Measurements from ENCODE around the gene MLLT1. TPM values are rescaled to one million over a fixed set of nuclear protein-coding genes. Genes with fewer than 3 reads are reported as not detected.

The MLLT1 gene
- total RNA-seq, 1 donor from 2014 or later = 61.9 TPM

GRCh38 chr19:6204866-6205723, 74.7 kb downstream of the MLLT1 start:
- intact Hi-C loops (cut with DNase I) = no loop called here
- ATAC-seq = no peak

GRCh38 chr19:6204212-6204611, 75.6 kb downstream of the MLLT1 start:
- Histone ChIP-seq H3K9me3 (no peaks in the 10 kb centered on the region), H3K27ac (no peak overlapping the region), H3K4me1 (peaks cover 13% of the 10 kb centered on the region), H3K36me3 (no peaks in the 10 kb centered on the region), H3K4me3 (no peak overlapping the region), H3K27me3 (ENCODE audit: low read depth) (no peaks in the 10 kb centered on the region)
- intact Hi-C loops (cut with DNase I) = no loop called here
- DNase-seq (no peak), ATAC-seq (no peak)
- TF ChIP-seq CTCF (IDR thresholded peaks at IDR 0.05) = no peak

More at GRCh38 chr19:6204866-6205723, 74.7 kb downstream of the MLLT1 start:
- Histone ChIP-seq H3K4me1 (peaks cover 10% of the 10 kb centered on the region), H3K36me3 (no peaks in the 10 kb centered on the region), H3K4me3 (no peak overlapping the region), H3K27ac (no peak overlapping the region), H3K27me3 (ENCODE audit: low read depth) (no peaks in the 10 kb centered on the region), H3K9me3 (no peaks in the 10 kb centered on the region)
- peak; percentile 14 for DNase-seq
- TF ChIP-seq CTCF (IDR thresholded peaks at IDR 0.05) = no peak

- Histone ChIP-seq H3K36me3 (no peaks in the 10 kb centered on the region), H3K4me1 (peaks cover 24% of the 10 kb centered on the region), H3K4me3 (peak overlapping the region; percentile 80), H3K27ac (peak overlapping the region; percentile 77), H3K9me3 (no peaks in the 10 kb centered on the region), H3K27me3 (ENCODE audit: low read depth) (no peaks in the 10 kb centered on the region)
- DNase-seq = peak; percentile 99
- peak; percentile 52 for TF ChIP-seq CTCF (IDR thresholded peaks at IDR 0.05)
- intact Hi-C loops (cut with DNase I) = no loop called here
- peak; percentile 97 to 99 for ATAC-seq
Measured at GRCh38 chr19:6199240-6199994, 80.4 kb downstream of the MLLT1 start.

GRCh38 chr19:6198896-6199239, 80.9 kb downstream of the MLLT1 start:
- no peak for TF ChIP-seq CTCF (IDR thresholded peaks at IDR 0.05)
- Histone ChIP-seq H3K27ac (peak overlapping the region; percentile 77), H3K4me3 (peak overlapping the region; percentile 80), H3K4me1 (peaks cover 22% of the 10 kb centered on the region), H3K36me3 (no peaks in the 10 kb centered on the region), H3K27me3 (ENCODE audit: low read depth) (no peaks in the 10 kb centered on the region), H3K9me3 (no peaks in the 10 kb centered on the region)
- ATAC-seq (no peak), DNase-seq (no peak)
- intact Hi-C loops (cut with DNase I) = no loop called here

- intact Hi-C loops (cut with DNase I) = no loop called here
Measured at GRCh38 chr19:6196361-6196760, 83.4 kb downstream of the MLLT1 start.

More at GRCh38 chr19:6196361-6196760, 83.4 kb downstream of the MLLT1 start:
- Histone ChIP-seq H3K36me3 (no peaks in the 10 kb centered on the region), H3K4me1 (peaks cover 16% of the 10 kb centered on the region), H3K27ac (no peak overlapping the region), H3K27me3 (ENCODE audit: low read depth) (no peaks in the 10 kb centered on the region), H3K4me3 (no peak overlapping the region), H3K9me3 (no peaks in the 10 kb centered on the region)
- DNase-seq = no peak
- ATAC-seq = no peak
- no peak for TF ChIP-seq CTCF (IDR thresholded peaks at IDR 0.05)

Measured in lower lobe of right lung (tissue), 2 donors.